K562 (cell line): ENCODE data around the gene SPINK8. TPM values are rescaled to one million over a fixed set of nuclear protein-coding genes. Genes with fewer than 3 reads are reported as not detected.
"Not testable (repeated sequence)": the region's sequence is repeated elsewhere in the genome, so short reads cannot be mapped to it uniquely, and the experiment has no call there.

Source experiments
- ATAC-seq: fragments of 200-7000 bp; cut with Tn5 transposase; 3 replicates; pipeline ENCODE4 v1.9.1; 2020; ENCODE audit warnings: moderate library complexity
- BruUV-seq: library from RNA; stranded (reverse); fragments of 400-500 nt; replicated peaks from 2 replicates; lab custom pipeline; 2021; lab: Mats Ljungman, UMichigan
- CTCF ChIA-PET: fragments of 300-600 bp; formaldehyde crosslinking; extraction: SDS; loops from one replicate; lab custom pipeline; 2021; ENCODE audit warnings: low intra/inter-chr PET ratio; lab: Yijun Ruan, JAX
- POLR2A ChIA-PET: fragments of 300-600, 350-650 bp; sonication (Branson Sonifier 250); formaldehyde crosslinking; extraction: SDS; loops from one replicate; lab custom pipeline; 2021; ENCODE audit warnings: antibody characterized with exemption, inconsistent platforms; lab: Yijun Ruan, JAX
- DNase-seq, 4 experiments: peaks; one replicate each; pipeline versions ENCODE4 v3.0.0 to v3.0.0-alpha.2; 2011 to 2018; ENCODE audit warnings: low spot score in 3 of 4, mixed read lengths in 3 of 4; ENCODE audit errors: extremely low read depth in 1 of 4
- FAIRE-seq: peaks from 2 replicates; lab custom pipeline; 2011; peaks lifted over from hg19 to GRCh38; lab: Jason Lieb, UNC
- H2AFZ ChIP-seq: 2 replicates; pipeline ENCODE4 v1.6.0; 2011; ENCODE audit warnings: low read depth, low read length, control low read depth, inconsistent platforms
- H3K27ac ChIP-seq: fragments of 200-600 bp; 3 replicates; pipeline ENCODE4 v1.8.0; 2011; ENCODE audit warnings: low read depth, mild to moderate bottlenecking, control low read depth, inconsistent platforms, low read length, moderate library complexity, mixed read lengths; ENCODE audit errors: extremely low read depth
- H3K27me3 ChIP-seq, 2 experiments: fragments of 300-600 bp in 1 of 2; 2 replicates in 1 of 2; 3 replicates in 1 of 2; pipeline versions ENCODE4 v1.6.0 to v1.8.0; 2011; ENCODE audit warnings: inconsistent platforms in 2 of 2, low read length in 2 of 2, mild to moderate bottlenecking in 1 of 2, mixed read lengths in 1 of 2, moderate library complexity in 1 of 2; ENCODE audit not compliant: control insufficient read depth in 2 of 2, insufficient read depth in 2 of 2
- H3K36me3 ChIP-seq: fragments of 300-600 bp; 3 replicates; pipeline ENCODE4 v1.8.0; 2011; ENCODE audit warnings: mild to moderate bottlenecking, low read length, inconsistent platforms; ENCODE audit not compliant: control insufficient read depth, insufficient read depth
- H3K4me1 ChIP-seq, 2 experiments: fragments of 200-600 bp in 1 of 2; replicated peaks in 1 of 2; 2 replicates in 1 of 2; 3 replicates in 1 of 2; pipeline versions ENCODE4 v1.5.1 to v1.8.0; 2011; ENCODE audit warnings: inconsistent platforms in 2 of 2, low read length in 2 of 2, mild to moderate bottlenecking in 1 of 2, mixed read lengths in 1 of 2, moderate library complexity in 1 of 2; ENCODE audit not compliant: control insufficient read depth in 2 of 2, insufficient read depth in 2 of 2
- H3K4me2 ChIP-seq: 2 replicates; pipeline ENCODE4 v1.6.1; 2011; ENCODE audit warnings: low read length, control low read depth, inconsistent platforms, mixed read lengths; ENCODE audit not compliant: insufficient read depth
- H3K4me3 ChIP-seq: fragments of 200-600 bp; sonication (generic), shearing (Covaris generic); 2 replicates; pipeline ENCODE4 v1.5.1; 2016; ENCODE audit warnings: control low read depth, inconsistent platforms
- H3K79me2 ChIP-seq: fragments of 200-600 bp; 3 replicates; pipeline ENCODE4 v1.8.0; 2011; ENCODE audit warnings: low read length, inconsistent platforms; ENCODE audit not compliant: control insufficient read depth, insufficient read depth
- H3K9ac ChIP-seq, 2 experiments: 2 replicates each; pipeline versions ENCODE4 v1.6.0 to v1.6.1; 2011; ENCODE audit warnings: low read depth in 2 of 2, low read length in 2 of 2, control low read depth in 1 of 2, inconsistent platforms in 1 of 2, mild to moderate bottlenecking in 1 of 2, mixed read lengths in 1 of 2; ENCODE audit not compliant: insufficient read depth in 1 of 2
- H3K9me1 ChIP-seq: one replicate; pipeline ENCODE4 v1.6.0; 2011; ENCODE audit warnings: inconsistent platforms, mild to moderate bottlenecking, low read length, moderate library complexity; ENCODE audit not compliant: control insufficient read depth, insufficient read depth
- H3K9me3 ChIP-seq: replicated peaks from 2 replicates; pipeline ENCODE4 v1.5.1; 2011; ENCODE audit warnings: low read depth, low read length, inconsistent platforms; ENCODE audit not compliant: control insufficient read depth, insufficient read depth
- H4K20me1 ChIP-seq: replicated peaks from 2 replicates; pipeline ENCODE4 v1.6.1; 2011; ENCODE audit warnings: low read length, inconsistent platforms, mixed read lengths; ENCODE audit not compliant: control insufficient read depth, insufficient read depth
- CCAR2 ChIP-seq: fragments of 200-400 bp; formaldehyde crosslinking; IDR thresholded peaks from 2 replicates; pipeline ENCODE4 v1.6.1; 2017; ENCODE audit warnings: mild to moderate bottlenecking, low read depth, low read length
- WGBS: fragments of 100-300 bp; shearing (Covaris generic); methylation state at CpG from one replicate; pipeline ENCODE4 v1.1.6; 2016; ENCODE audit warnings: low coverage, mixed read lengths; ENCODE audit not compliant: insufficient coverage; ENCODE audit errors: missing lambda C conversion rate; 5-methylcytosine and 5-hydroxymethylcytosine counted together
- in situ Hi-C: fragments of 300-500 bp; cut with MboI; formaldehyde crosslinking; loops from 4 replicates; pipeline ENCODE4 v1.15.0; 2018; ENCODE audit warnings: inconsistent platforms, mixed read lengths
- intact Hi-C: fragments of 100-400 bp; cut with micrococcal nuclease; formaldehyde crosslinking; loops from 2 replicates; pipeline ENCODE4 v1.14.2; 2022
- polyA plus RNA-seq, 8 experiments: library from polyadenylated mRNA; depleted of rRNA in 4 of 8; stranded (reverse) in 5 of 8; unstranded in 3 of 8; fragments of >200 nt; fragmentation: Nextera tagmentation in 2 of 8; fragmentation: Illumina TruSeq in 1 of 8; extraction: Ambion mirVana in 2 of 8; extraction: Trizol in 1 of 8; gene quantifications; 2 replicates each; pipeline versions ENCODE4 v1.2.1 to v1.2.3, GENCODE V29; 2011 to 2014; ENCODE audit warnings: inconsistent platforms in 1 of 8, missing spikeins in 1 of 8
- total RNA-seq, 7 experiments: library from RNA; depleted of rRNA in 6 of 7; stranded (reverse); fragments of >200 nt in 6 of 7; fragmentation: Illumina TruSeq in 2 of 7; extraction: Trizol in 2 of 7; gene quantifications; 2 replicates each; pipeline versions ENCODE4 v1.2.1 to v1.2.3, GENCODE V29; 2011 to 2021; ENCODE audit warnings: low replicate concordance in 1 of 7
- TF ChIP-seq, protein P1 (sequence below): fragments of 250-450 bp; sonication (Bioruptor Pico); IDR thresholded peaks from 2 replicates; pipeline ENCODE4 v1.4.0; 2020

SPINK8 gene
- total and polyA plus RNA-seq, 9 of the 15 experiments (the other 6 are each of a cell fraction or from before 2014, with no cell fraction given) = not detected

DNA sequence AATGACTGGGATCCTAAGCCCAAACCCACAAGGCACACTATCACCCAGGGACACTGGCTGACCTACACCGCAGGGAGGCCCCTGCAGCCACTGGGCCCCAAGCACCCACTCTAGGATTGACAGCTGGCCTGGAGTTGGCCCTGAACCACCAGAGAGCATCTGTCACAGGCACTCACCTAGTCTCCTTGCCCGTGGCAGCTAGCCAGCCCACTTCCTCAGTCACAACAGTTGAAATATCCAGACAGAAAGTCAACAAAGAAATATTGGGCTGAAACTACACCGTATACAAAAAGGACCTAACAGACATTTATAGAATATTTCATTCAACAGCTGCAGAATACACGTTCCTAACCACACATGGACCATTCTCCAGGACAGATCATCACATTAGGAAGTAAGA lies 5.2 kb upstream of the SPINK8 start (continued):
- TF ChIP-seq, protein P1, sequence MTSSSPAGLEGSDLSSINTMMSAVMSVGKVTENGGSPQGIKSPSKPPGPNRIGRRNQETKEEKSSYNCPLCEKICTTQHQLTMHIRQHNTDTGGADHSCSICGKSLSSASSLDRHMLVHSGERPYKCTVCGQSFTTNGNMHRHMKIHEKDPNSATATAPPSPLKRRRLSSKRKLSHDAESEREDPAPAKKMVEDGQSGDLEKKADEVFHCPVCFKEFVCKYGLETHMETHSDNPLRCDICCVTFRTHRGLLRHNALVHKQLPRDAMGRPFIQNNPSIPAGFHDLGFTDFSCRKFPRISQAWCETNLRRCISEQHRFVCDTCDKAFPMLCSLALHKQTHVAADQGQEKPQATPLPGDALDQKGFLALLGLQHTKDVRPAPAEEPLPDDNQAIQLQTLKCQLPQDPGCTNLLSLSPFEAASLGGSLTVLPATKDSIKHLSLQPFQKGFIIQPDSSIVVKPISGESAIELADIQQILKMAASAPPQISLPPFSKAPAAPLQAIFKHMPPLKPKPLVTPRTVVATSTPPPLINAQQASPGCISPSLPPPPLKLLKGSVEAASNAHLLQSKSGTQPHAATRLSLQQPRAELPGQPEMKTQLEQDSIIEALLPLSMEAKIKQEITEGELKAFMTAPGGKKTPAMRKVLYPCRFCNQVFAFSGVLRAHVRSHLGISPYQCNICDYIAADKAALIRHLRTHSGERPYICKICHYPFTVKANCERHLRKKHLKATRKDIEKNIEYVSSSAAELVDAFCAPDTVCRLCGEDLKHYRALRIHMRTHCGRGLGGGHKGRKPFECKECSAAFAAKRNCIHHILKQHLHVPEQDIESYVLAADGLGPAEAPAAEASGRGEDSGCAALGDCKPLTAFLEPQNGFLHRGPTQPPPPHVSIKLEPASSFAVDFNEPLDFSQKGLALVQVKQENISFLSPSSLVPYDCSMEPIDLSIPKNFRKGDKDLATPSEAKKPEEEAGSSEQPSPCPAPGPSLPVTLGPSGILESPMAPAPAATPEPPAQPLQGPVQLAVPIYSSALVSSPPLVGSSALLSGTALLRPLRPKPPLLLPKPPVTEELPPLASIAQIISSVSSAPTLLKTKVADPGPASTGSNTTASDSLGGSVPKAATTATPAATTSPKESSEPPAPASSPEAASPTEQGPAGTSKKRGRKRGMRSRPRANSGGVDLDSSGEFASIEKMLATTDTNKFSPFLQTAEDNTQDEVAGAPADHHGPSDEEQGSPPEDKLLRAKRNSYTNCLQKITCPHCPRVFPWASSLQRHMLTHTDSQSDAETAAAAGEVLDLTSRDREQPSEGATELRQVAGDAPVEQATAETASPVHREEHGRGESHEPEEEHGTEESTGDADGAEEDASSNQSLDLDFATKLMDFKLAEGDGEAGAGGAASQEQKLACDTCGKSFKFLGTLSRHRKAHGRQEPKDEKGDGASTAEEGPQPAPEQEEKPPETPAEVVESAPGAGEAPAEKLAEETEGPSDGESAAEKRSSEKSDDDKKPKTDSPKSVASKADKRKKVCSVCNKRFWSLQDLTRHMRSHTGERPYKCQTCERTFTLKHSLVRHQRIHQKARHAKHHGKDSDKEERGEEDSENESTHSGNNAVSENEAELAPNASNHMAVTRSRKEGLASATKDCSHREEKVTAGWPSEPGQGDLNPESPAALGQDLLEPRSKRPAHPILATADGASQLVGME (CRISPR knock-in tag) = no peak
- TF ChIP-seq CCAR2 = no peak
- TF ChIP-seq, all 486 proteins: peak for 0

DNA sequence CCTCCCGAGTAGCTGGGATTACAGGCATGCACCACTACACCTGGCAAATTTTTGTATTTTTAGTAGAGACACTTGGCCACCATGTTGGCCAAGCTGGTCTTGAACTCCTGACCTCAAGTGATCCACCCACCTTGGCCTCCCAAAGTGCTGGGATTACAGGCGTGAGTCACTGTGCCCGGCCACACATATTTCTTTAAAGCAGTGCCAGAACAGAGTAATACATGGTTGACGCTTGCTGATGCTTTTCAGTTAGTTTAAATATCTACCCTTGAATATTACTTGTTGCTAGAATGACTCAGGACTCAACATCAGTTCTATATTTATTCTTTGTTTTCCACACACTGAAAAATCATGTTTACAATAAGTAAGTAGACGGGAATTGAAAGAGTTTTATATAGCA lies 4.1 kb upstream of the SPINK8 start:
- intact Hi-C loops, ATAC-seq, H4K20me1 ChIP-seq, H3K27me3 ChIP-seq, H3K4me1 ChIP-seq, H3K36me3 ChIP-seq, DNase-seq, BruUV-seq, H3K4me2 ChIP-seq, H3K79me2 ChIP-seq, in situ Hi-C loops, H3K9me1 ChIP-seq, H3K9me3 ChIP-seq, H3K4me3 ChIP-seq, H2AFZ ChIP-seq, H3K27ac ChIP-seq, FAIRE-seq, H3K9ac ChIP-seq, CTCF ChIA-PET: not testable (repeated sequence)
- POLR2A ChIA-PET = interaction anchor here (0.5 kb wide), 1 partner anchor 97 kb away, joined by 3 read pairs; no protein-coding TSS in a partner anchor
- WGBS = 9% methylated on average over 5 of the region's 5 CpGs

DNA sequence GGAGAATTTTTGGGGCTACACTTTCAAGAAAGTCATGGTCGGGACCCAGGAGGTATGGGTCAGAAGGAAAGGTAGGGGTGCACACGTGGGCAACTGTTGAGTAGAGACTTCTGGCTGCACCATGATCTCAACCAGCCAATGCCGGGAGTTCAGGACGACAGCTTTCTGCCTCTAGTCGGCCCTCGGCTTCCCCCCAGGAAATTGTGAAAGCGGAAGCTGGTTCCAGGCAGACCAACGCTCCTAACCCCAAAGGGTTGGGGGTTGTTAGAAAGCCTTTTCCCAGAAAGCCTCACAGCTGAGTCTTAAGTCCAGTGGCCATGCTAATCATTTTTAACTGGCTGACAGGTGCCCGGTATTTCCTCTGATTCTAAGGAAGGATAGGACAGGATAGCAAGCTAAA lies 1.8 kb upstream of the SPINK8 start:
- 27% methylated on average over 8 of the region's 9 CpGs for WGBS
- in situ Hi-C loops, H3K4me3 ChIP-seq, CTCF ChIA-PET, H3K27ac ChIP-seq, H4K20me1 ChIP-seq, H3K4me1 ChIP-seq, H3K9me1 ChIP-seq, ATAC-seq, H2AFZ ChIP-seq, DNase-seq, H3K79me2 ChIP-seq, FAIRE-seq, H3K36me3 ChIP-seq, BruUV-seq, H3K9ac ChIP-seq, intact Hi-C loops, H3K27me3 ChIP-seq, H3K4me2 ChIP-seq, H3K9me3 ChIP-seq: not testable (repeated sequence)
- POLR2A ChIA-PET = interaction anchor here (0.9 kb wide), 1 partner anchor 14 kb away, joined by 5 read pairs; no protein-coding TSS in a partner anchor
